Keratinocyte (primary cell): ENCODE data around the gene MAP7D1. TPM values are rescaled to one million over a fixed set of nuclear protein-coding genes. Genes with fewer than 3 reads are reported as not detected.

ENCODE experiments used
- DNase-seq: peaks from one replicate; pipeline ENCODE4 v3.0.0-alpha.2; 2011; ENCODE audit warnings: low read depth, missing footprints, low spot score
- FAIRE-seq: peaks from 2 replicates; lab custom pipeline; 2011; peaks lifted over from hg19 to GRCh38; lab: Jason Lieb, UNC
- H2AFZ ChIP-seq: 2 replicates; pipeline ENCODE4 v1.6.0; 2012; ENCODE audit warnings: low read length, control low read depth, inconsistent platforms; ENCODE audit not compliant: control insufficient read depth
- H3K27ac ChIP-seq: 2 replicates; pipeline ENCODE4 v1.5.1; 2011; ENCODE audit warnings: low read length; ENCODE audit not compliant: control insufficient read depth, insufficient read depth
- H3K27me3 ChIP-seq: 3 replicates; pipeline ENCODE4 v1.6.0; 2011; ENCODE audit warnings: low read length; ENCODE audit not compliant: control insufficient read depth, insufficient read depth; ENCODE audit errors: extremely low read depth
- H3K36me3 ChIP-seq, 2 experiments: 2 replicates in 1 of 2; 3 replicates in 1 of 2; pipeline ENCODE4 v1.5.1; 2011; ENCODE audit warnings: low read length in 2 of 2, mild to moderate bottlenecking in 1 of 2; ENCODE audit not compliant: control insufficient read depth in 2 of 2, insufficient read depth in 2 of 2; ENCODE audit errors: extremely low read depth in 1 of 2
- H3K4me1 ChIP-seq: 3 replicates; pipeline ENCODE4 v1.5.1; 2011; ENCODE audit warnings: low read length; ENCODE audit not compliant: control insufficient read depth, insufficient read depth; ENCODE audit errors: extremely low read depth
- H3K4me2 ChIP-seq: 3 replicates; pipeline ENCODE4 v1.6.0; 2011; ENCODE audit warnings: low read depth, low read length; ENCODE audit not compliant: control insufficient read depth, insufficient read depth; ENCODE audit errors: extremely low read depth
- H3K4me3 ChIP-seq, 3 experiments: fragments of 200-600 bp in 1 of 3; sonication (generic) in 1 of 3; 2 replicates in 2 of 3; 3 replicates in 1 of 3; pipeline ENCODE4 v1.5.1; 2011 to 2016; ENCODE audit warnings: low read length in 3 of 3, mild to moderate bottlenecking in 3 of 3, control low read depth in 2 of 3, inconsistent platforms in 1 of 3, low read depth in 1 of 3, mixed read lengths in 1 of 3, mixed run types in 1 of 3, moderate library complexity in 1 of 3; ENCODE audit not compliant: control insufficient read depth in 2 of 3, insufficient read depth in 2 of 3; ENCODE audit errors: extremely low read depth in 1 of 3
- H3K79me2 ChIP-seq: 2 replicates; pipeline ENCODE4 v1.6.0; 2012; ENCODE audit warnings: low read length; ENCODE audit not compliant: control insufficient read depth, insufficient read depth
- H3K9ac ChIP-seq: 3 replicates; pipeline ENCODE4 v1.6.0; 2011; ENCODE audit warnings: low read length; ENCODE audit not compliant: control insufficient read depth, insufficient read depth; ENCODE audit errors: extremely low read depth
- H3K9me1 ChIP-seq: 3 replicates; pipeline ENCODE4 v1.6.0; 2011; ENCODE audit warnings: low read length; ENCODE audit not compliant: control insufficient read depth, insufficient read depth; ENCODE audit errors: extremely low read depth
- H3K9me3 ChIP-seq: 2 replicates; pipeline ENCODE4 v1.5.1; 2012; ENCODE audit warnings: low read depth, low read length; ENCODE audit not compliant: control insufficient read depth
- H4K20me1 ChIP-seq: 3 replicates; pipeline ENCODE4 v1.6.0; 2011; ENCODE audit warnings: low read length; ENCODE audit not compliant: control insufficient read depth, insufficient read depth; ENCODE audit errors: extremely low read depth
- EZH2 ChIP-seq: IDR thresholded peaks from one replicate; pipeline ENCODE4 v1.6.1; 2012; ENCODE audit warnings: inconsistent platforms, mild to moderate bottlenecking, low read length, moderate library complexity
- dilution Hi-C: fragments of 300-500 bp; cut with MboI; formaldehyde crosslinking; loops from one replicate; pipeline ENCODE4 v1.7.0; 2020; ENCODE audit warnings: low sequenced_read_pairs; ENCODE audit not compliant: extremely low pct_ligation_motif_present
- polyA plus RNA-seq, 5 experiments: library from polyadenylated mRNA; depleted of rRNA in 3 of 5; stranded (reverse) in 3 of 5; stranded (forward) in 1 of 5; unstranded in 1 of 5; fragments of >200 nt; gene quantifications; 1 replicate in 1 of 5; 2 replicates in 3 of 5; 3 replicates in 1 of 5; pipeline versions ENCODE4 v1.2.1 to v1.2.3, GENCODE V29; 2011 to 2012; ENCODE audit warnings: missing spikeins in 2 of 5, low read depth in 1 of 5, low replicate concordance in 1 of 5
- TF ChIP-seq, protein P1 (sequence below), 3 experiments: IDR thresholded peaks in 1 of 3; conservative IDR thresholded peaks in 1 of 3; optimal IDR thresholded peaks in 1 of 3; 2 replicates in 2 of 3; 3 replicates in 1 of 3; pipeline versions ENCODE3 to v1.5.1; 2011; ENCODE audit warnings: low read length in 3 of 3, mild to moderate bottlenecking in 3 of 3, moderate library complexity in 2 of 3, control low read depth in 1 of 3, inconsistent platforms in 1 of 3; ENCODE audit not compliant: insufficient read depth in 2 of 3; ENCODE audit errors: extremely low read depth in 1 of 3

The MAP7D1 gene
- polyA plus RNA-seq, 1 donor (not counting 4 experiments of a cell fraction or from before 2014, with no cell fraction given), result 75.0 TPM

DNA sequence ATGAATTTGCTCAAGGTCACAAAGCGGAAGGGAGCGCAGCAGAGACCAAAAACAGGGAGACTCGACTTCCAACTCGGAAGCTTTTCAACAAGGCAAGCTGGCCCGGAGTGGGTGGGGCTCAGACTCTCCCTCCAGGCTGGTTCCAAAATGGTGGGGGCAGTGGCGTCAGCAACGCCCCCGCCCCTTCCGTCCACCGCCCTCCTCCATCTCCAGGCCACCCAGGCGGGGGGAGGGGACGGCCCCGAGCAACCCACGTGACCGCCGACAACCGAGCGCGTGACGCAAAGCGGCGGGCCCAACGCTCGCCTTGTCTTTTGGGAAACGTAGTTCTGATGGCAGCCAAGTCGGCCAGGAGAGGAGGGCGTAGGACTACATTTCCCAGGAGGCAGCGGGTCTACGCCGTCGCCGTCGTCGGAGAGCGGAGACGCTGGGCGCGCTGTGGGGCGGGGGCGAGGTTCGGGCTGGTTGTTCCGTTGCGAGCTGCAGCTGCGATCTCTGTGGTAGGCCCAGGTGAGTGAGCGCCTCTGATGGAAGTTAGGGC, 68.1 kb downstream of the MAP7D1 start, which contains the start of gene THRAP3:
TSS of gene THRAP3 (plus strand) at position 448 of the 541 bp plus-strand sequence. CDS start 58,121 bp downstream, outside the sequence.
- Histone ChIP-seq H3K36me3 (peaks cover 8 to 12% of the 10 kb centered on the region in 2 experiments), H3K9ac (peak within 1 kb of the TSS; percentile 93), H3K79me2 (peaks cover 48% of the 10 kb centered on the region), H4K20me1 (peaks cover 20% of the 10 kb centered on the region), H3K4me1 (peaks cover 15% of the 10 kb centered on the region), H3K4me2 (peak within 1 kb of the TSS; percentile 98), H3K27ac (peak within 1 kb of the TSS; percentile 97), H3K4me3 (peak within 1 kb of the TSS; percentile 79 to 100 (median 100)), H3K9me1 (no peaks in the 10 kb centered on the region), H2AFZ (peak within 1 kb of the TSS; percentile 85), H3K27me3 (no peaks in the 10 kb centered on the region), H3K9me3 (no peaks in the 10 kb centered on the region)
- FAIRE-seq, result peak; percentile 43
- TF ChIP-seq EZH2, result no peak
- TF ChIP-seq, protein P1, sequence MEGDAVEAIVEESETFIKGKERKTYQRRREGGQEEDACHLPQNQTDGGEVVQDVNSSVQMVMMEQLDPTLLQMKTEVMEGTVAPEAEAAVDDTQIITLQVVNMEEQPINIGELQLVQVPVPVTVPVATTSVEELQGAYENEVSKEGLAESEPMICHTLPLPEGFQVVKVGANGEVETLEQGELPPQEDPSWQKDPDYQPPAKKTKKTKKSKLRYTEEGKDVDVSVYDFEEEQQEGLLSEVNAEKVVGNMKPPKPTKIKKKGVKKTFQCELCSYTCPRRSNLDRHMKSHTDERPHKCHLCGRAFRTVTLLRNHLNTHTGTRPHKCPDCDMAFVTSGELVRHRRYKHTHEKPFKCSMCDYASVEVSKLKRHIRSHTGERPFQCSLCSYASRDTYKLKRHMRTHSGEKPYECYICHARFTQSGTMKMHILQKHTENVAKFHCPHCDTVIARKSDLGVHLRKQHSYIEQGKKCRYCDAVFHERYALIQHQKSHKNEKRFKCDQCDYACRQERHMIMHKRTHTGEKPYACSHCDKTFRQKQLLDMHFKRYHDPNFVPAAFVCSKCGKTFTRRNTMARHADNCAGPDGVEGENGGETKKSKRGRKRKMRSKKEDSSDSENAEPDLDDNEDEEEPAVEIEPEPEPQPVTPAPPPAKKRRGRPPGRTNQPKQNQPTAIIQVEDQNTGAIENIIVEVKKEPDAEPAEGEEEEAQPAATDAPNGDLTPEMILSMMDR (optimal IDR thresholded peaks at IDR 0.05 in 1 of 3, IDR thresholded peaks at IDR 0.05 in 1 of 3, conservative IDR thresholded peaks at IDR 0.05 in 1 of 3; ENCODE audit: extremely low read depth in 1 of 3, insufficient read depth in 2 of 3, low read length in 3 of 3), result no peak
- dilution Hi-C loops, result no loop called here
- DNase-seq, result peak; percentile 87

DNA sequence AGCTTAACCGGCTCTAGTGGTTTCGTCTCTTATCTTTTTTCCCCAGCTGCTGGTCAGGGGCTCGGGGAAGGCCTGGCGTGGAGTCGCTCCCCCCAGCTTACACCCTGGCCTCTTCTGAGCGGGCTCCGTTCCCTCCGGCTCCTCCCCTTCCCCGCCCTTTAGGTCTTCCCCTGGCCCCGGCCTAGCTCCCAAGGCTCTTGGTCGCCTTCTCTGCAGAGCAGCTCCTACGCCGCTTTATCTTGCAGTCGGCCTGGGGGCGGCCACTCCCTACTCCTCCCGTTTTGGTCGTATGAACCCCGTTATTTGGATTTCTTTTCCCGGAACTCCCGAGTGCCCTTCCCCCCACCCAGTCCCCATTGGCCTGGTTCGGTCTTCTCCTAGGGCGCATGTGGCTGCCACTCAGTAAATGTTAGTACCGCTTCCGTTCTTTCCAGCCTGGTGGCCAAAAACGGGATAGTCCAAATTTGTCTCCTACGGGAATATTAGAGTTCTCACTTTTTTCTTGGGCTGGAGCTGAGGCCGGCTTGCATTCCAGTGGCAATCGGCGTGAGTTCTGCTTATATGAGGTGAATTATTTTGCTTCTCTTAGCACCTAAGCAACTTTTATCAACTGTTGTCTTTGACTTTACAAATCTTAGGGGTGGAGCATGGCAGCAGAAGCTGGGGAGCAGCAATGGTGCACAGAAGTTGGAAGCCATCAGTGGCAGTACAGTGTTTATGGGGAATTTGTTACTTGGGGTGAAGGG, 68.8 kb downstream of the MAP7D1 start:
- no peaks in the 10 kb centered on the region for H3K9me3 ChIP-seq
- peak overlapping the region; percentile 97 for H3K27ac ChIP-seq
- DNase-seq (peak; percentile 21), FAIRE-seq (peak; percentile 52)
- peaks cover 15% of the 10 kb centered on the region for H3K4me1 ChIP-seq
- dilution Hi-C loops, result no loop called here
- TF ChIP-seq, protein P1 (optimal IDR thresholded peaks at IDR 0.05 in 1 of 3, IDR thresholded peaks at IDR 0.05 in 1 of 3, conservative IDR thresholded peaks at IDR 0.05 in 1 of 3; ENCODE audit: extremely low read depth in 1 of 3, insufficient read depth in 2 of 3, low read length in 3 of 3), result peak; percentile 29 to 58 (median 49)
- TF ChIP-seq EZH2, result no peak
- no peaks in the 10 kb centered on the region for H3K9me1 ChIP-seq
- H3K79me2 ChIP-seq, result peaks cover 54% of the 10 kb centered on the region
- peak overlapping the region; percentile 93 for H3K9ac ChIP-seq
- peak overlapping the region; percentile 85 for H2AFZ ChIP-seq
- peaks cover 20% of the 10 kb centered on the region for H4K20me1 ChIP-seq
- H3K27me3 ChIP-seq, result no peaks in the 10 kb centered on the region
- H3K36me3 ChIP-seq, result peaks cover 8 to 12% of the 10 kb centered on the region in 2 experiments
- H3K4me3 ChIP-seq, result peak overlapping the region; percentile 79 to 100 (median 100)
- peak overlapping the region; percentile 98 for H3K4me2 ChIP-seq
